Bone marrow (tissue), 2 donors: ENCODE results near the gene PPM1J.
"Not testable (repeated sequence)": the region's sequence is repeated elsewhere in the genome, so short reads cannot be mapped to it uniquely, and the experiment has no call there.

Experiments used
- DNase-seq, 2 donors: peaks; one replicate each; lab custom pipeline; 2025; lab: John Stamatoyannopoulos, UW

PPM1J gene

GRCh38 chr1:112715264-112716053 is at the start of gene PPM1J:
Gene PPM1J (minus strand): TSS chr1:112715332. CDS start chr1:112715301, 31 bp downstream.
- DNase-seq: peak; percentile 78 to 92

GRCh38 chr1:112762541-112763500 is 47.7 kb upstream of the PPM1J start:
- no peak for DNase-seq

GRCh38 chr1:112761714-112762480 is 46.8 kb upstream of the PPM1J start:
- no peak for DNase-seq

DNA sequence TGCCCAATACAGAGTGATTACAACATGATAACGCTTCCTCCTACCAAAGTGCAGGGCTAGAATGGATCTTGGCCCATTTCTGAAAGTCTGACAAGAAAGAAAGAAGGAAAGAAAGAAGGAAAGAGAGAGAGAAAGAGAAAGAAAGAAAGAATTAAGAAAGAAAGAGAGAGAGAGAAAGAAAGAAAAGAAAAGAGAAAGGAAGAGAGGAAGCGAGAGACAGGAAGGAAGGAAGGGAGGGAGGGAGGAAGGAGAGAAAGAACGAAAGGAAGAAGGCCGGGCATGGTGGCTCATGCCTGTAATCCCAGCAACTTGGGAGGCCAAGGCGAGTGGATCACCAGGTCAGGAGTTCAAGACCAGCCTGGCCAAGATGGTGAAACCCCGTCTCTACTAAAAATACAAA is 44.1 kb upstream of the PPM1J start:
- no peak for DNase-seq

DNA sequence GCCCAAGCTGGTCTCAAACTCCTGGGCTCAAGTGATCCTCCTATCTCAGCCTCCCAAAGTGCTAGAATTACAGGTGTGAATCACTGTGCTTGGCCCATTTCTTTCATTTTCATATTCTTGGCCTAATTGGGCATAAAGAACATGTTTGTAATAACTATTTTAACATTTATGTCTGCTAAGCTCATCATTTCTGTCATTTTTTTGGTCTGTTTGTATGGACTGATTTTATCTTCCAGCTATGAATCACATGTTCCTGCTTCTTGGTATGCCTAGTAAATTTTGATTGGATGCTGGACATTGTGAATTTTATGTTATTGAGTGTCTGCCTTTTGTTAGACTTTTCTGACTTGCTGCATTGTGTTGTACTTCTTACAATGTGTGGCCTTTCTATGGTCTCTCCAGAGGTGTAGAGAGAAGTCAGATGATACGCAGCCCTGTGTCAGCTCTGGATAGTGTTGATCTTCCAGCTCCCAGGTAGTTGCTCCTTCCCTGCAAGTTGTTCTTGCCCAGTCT is 39.0 kb upstream of the PPM1J start:
- no peak for DNase-seq

GRCh38 chr1:112748396-112748795 is 33.3 kb upstream of the PPM1J start:
- DNase-seq: no peak

GRCh38 chr1:112744009-112744578 is 29.0 kb upstream of the PPM1J start:
- DNase-seq: no peak

GRCh38 chr1:112743174-112744008 is 28.3 kb upstream of the PPM1J start:
- DNase-seq: no peak

DNA sequence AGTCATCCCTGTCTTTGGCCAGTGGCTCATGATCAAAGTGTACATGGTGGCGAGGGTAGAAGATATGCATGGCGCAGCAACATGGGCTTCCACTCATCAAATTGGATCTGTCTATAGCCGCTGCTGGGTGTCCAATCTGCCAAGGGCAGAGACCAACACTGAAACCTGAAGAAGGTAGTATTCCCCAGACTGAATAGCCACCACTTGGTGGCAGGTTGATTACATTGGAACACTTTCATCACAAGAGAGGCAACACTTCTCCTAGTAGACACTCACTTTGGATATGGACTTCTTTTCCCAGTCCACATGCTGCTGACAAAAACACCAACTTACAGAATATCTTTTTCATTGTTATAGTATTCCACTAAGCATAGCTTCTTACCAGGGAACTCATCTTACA is 22.4 kb upstream of the PPM1J start:
- no peak for DNase-seq

- DNase-seq: no peak
Measured at GRCh38 chr1:112735752-112736151, 20.6 kb upstream of the PPM1J start.

DNA sequence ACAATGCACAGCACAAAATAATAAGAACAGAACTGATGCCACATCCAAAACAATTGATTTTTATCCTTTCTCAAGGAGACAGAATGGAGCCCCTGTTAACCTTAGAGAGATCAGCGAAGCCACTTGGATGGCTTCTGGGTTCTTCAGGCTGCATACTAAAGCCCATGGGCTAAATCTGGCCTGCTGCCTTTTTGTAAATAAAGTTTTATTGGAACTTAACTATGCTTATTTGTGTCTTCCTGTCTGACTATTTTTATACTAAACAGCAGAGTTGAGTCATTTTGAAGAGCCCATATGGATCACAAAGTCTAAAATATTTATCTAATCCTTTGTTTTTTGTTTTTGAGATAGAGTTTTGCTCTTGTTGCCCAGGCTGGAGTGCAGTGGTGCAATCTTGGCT is 16.3 kb upstream of the PPM1J start:
- DNase-seq: no peak

GRCh38 chr1:112729909-112730308 is 14.8 kb upstream of the PPM1J start:
- DNase-seq: no peak

DNA sequence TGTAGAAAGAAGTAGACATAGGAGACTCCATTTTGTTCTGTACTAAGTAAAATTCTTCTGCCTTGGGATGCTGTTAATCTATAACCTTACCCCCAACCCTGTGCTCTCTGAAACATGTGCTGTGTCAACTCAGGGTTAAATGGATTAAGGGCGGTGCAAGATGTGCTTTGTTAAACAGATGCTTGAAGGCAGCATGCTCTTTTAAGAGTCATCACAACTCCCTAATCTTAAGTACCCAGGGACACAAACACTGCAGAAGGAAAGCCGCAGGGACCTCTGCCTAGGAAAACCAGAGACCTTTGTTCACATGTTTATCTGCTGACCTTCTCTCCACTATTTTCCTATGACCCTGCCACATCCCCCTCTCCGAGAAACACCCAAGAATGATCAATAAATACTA is 13.9 kb upstream of the PPM1J start:
- not testable (repeated sequence) for DNase-seq

DNA sequence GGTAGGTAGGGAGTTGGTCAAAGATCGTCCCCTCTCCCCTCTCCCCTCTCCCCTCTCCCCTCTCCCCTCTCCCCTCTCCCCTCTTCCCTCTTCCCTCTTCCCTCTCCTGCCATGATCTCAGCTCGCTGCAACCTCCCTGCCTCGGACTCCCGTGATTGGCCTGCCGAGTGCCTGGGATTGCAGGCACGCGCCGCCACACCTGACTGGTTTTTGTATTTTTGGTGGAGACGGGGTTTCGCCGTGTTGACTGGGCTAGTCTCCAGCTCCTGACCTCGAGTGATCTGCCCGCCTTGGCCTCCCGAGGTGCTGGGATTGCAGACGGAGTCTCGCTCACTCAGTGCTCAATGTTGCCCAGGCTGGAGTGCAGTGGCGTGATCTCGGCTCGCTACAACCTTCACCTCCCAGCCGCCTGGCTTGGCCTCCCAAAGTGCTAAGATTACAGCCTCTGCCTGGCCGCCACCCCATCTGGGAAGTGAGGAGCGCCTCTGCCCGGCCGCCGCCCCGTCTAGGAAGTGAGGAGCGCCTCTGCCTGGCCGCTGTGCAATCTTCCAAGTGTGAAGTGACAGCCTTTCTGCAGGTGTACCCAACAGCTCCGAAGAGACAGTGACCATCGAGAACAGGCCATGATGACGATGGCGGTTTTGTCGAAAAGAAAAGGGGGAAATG is 13.3 kb upstream of the PPM1J start:
- DNase-seq: not testable (repeated sequence)

- no peak for DNase-seq
Measured at GRCh38 chr1:112727716-112728115, 12.6 kb upstream of the PPM1J start.

DNA sequence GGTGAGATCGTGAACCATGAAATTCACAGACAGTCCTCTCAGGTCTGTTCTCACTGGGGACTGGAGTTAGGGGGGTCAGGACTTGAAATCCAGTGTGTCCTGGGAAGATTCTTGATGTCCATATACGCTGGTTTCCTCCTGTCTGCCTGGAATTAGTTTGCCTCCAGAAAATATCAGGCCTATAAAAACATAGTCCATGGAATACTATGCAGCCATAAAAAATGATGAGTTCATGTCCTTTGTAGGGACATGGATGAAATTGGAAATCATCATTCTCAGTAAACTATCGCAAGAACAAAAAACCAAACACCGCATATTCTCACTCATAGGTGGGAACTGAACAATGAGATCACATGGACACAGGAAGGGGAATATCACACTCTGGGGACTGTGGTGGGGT is 9.1 kb upstream of the PPM1J start:
- DNase-seq: not testable (repeated sequence)

- DNase-seq: no peak
Measured at GRCh38 chr1:112723511-112723839, 8.3 kb upstream of the PPM1J start.

GRCh38 chr1:112722601-112723510 is 7.7 kb upstream of the PPM1J start:
- peak in 1 of 2 donors; percentile 29 for DNase-seq

GRCh38 chr1:112721966-112722524 is 6.9 kb upstream of the PPM1J start:
- DNase-seq: no peak
